CD1c-positive myeloid dendritic cell (primary cell): ENCODE results near the gene SH3BP5.

Experiments used
- DNase-seq: peaks from one replicate; pipeline ENCODE4 v3.0.0-alpha.2; 2016; ENCODE audit errors: extremely low spot score

Gene SH3BP5

GRCh38 chr3:15253023-15253697 lies 79.2 kb downstream of the SH3BP5 start:
- DNase-seq, result no peak

- DNase-seq, result no peak
Measured at GRCh38 chr3:15246186-15246585, 86.2 kb downstream of the SH3BP5 start.

- no peak for DNase-seq
Measured at GRCh38 chr3:15243822-15244482, 88.4 kb downstream of the SH3BP5 start.

GRCh38 chr3:15241341-15241740 lies 91.0 kb downstream of the SH3BP5 start:
- DNase-seq, result peak; percentile 43

- no peak for DNase-seq
Measured at GRCh38 chr3:15229262-15229661, 103.1 kb downstream of the SH3BP5 start.

GRCh38 chr3:15228147-15228546 lies 104.2 kb downstream of the SH3BP5 start:
- no peak for DNase-seq

GRCh38 chr3:15223685-15224572 lies 108.5 kb downstream of the SH3BP5 start:
- no peak for DNase-seq

GRCh38 chr3:15221574-15222217 lies 110.7 kb downstream of the SH3BP5 start:
- DNase-seq, result no peak

GRCh38 chr3:15220661-15221060 lies 111.7 kb downstream of the SH3BP5 start:
- no peak for DNase-seq

GRCh38 chr3:15220056-15220455 lies 112.3 kb downstream of the SH3BP5 start:
- no peak for DNase-seq

GRCh38 chr3:15218689-15219088 lies 113.7 kb downstream of the SH3BP5 start:
- DNase-seq, result no peak

- no peak for DNase-seq
Measured at GRCh38 chr3:15217841-15218267, 114.5 kb downstream of the SH3BP5 start.

GRCh38 chr3:15217011-15217671 lies 115.2 kb downstream of the SH3BP5 start:
- no peak for DNase-seq

- DNase-seq, result no peak
Measured at GRCh38 chr3:15216501-15216900, 115.9 kb downstream of the SH3BP5 start.

- peak; percentile 39 for DNase-seq
Measured at GRCh38 chr3:15215996-15216395, 116.4 kb downstream of the SH3BP5 start.

- DNase-seq, result no peak
Measured at GRCh38 chr3:15214758-15215157, 117.6 kb downstream of the SH3BP5 start.

GRCh38 chr3:15211937-15212336 lies 120.4 kb downstream of the SH3BP5 start:
- no peak for DNase-seq

GRCh38 chr3:15207836-15208504 lies 124.4 kb downstream of the SH3BP5 start:
- DNase-seq, result no peak

GRCh38 chr3:15206662-15207576 lies 125.5 kb downstream of the SH3BP5 start:
- DNase-seq, result peak; percentile 26
